GM18861 (cell line): ENCODE measurements around the gene RNU6-9.

ENCODE experiments used
- ATAC-seq: cut with Tn5 transposase; IDR thresholded peaks from one replicate; pipeline ENCODE4 v1.9.1; 2021; ENCODE audit not compliant: unreplicated experiment

The RNU6-9 gene

GRCh38 chr19:896434-896833, 3.1 kb downstream of the RNU6-9 start:
- ATAC-seq: no peak

GRCh38 chr19:896999-897398, 3.7 kb downstream of the RNU6-9 start:
- no peak for ATAC-seq

GRCh38 chr19:897442-898039, 4.3 kb downstream of the RNU6-9 start:
- ATAC-seq: no peak

- no peak for ATAC-seq
Measured at GRCh38 chr19:898663-899062, 5.4 kb downstream of the RNU6-9 start.

GRCh38 chr19:899336-900042, 6.2 kb downstream of the RNU6-9 start:
- no peak for ATAC-seq

- ATAC-seq: no peak
Measured at GRCh38 chr19:900043-900301, 6.7 kb downstream of the RNU6-9 start.

- ATAC-seq: no peak
Measured at GRCh38 chr19:900302-901111, 7.2 kb downstream of the RNU6-9 start.

GRCh38 chr19:901216-902092, 8.2 kb downstream of the RNU6-9 start:
- no peak for ATAC-seq

- no peak for ATAC-seq
Measured at GRCh38 chr19:902093-902370, 8.7 kb downstream of the RNU6-9 start.

GRCh38 chr19:902446-903226, 9.4 kb downstream of the RNU6-9 start:
- ATAC-seq: no peak

- ATAC-seq: no peak
Measured at GRCh38 chr19:903266-903797, 10.0 kb downstream of the RNU6-9 start.

- ATAC-seq: no peak
Measured at GRCh38 chr19:904545-904944, 11.3 kb downstream of the RNU6-9 start.

GRCh38 chr19:906480-906879, 13.2 kb downstream of the RNU6-9 start:
- ATAC-seq: no peak

GRCh38 chr19:907183-907853, 14.0 kb downstream of the RNU6-9 start:
- no peak for ATAC-seq

GRCh38 chr19:911197-912033, 18.1 kb downstream of the RNU6-9 start:
- ATAC-seq: no peak

- ATAC-seq: no peak
Measured at GRCh38 chr19:912181-913079, 19.1 kb downstream of the RNU6-9 start.

GRCh38 chr19:913080-913748, 19.9 kb downstream of the RNU6-9 start, which contains the start of gene R3HDM4:
TSS of gene R3HDM4 (minus strand) at chr19:913219. CDS start at chr19:913157, 62 bp downstream.
- no peak for ATAC-seq
